ENCODE data around the gene MYO1E.
"Not testable (repeated sequence)": the region's sequence is repeated elsewhere in the genome, so short reads cannot be mapped to it uniquely, and the experiment has no call there.

The MYO1E gene

GRCh38 chr15:59387196-59387878 is 14.7 kb upstream of the MYO1E start:
- DNase-seq (ENCODE audit: low spot score) = not testable (repeated sequence)

GRCh38 chr15:59385171-59385570 is 12.5 kb upstream of the MYO1E start:
- DNase-seq (ENCODE audit: low spot score) = no peak

- DNase-seq (ENCODE audit: low spot score) = no peak
Observed at GRCh38 chr15:59384507-59384906, 11.8 kb upstream of the MYO1E start.

- DNase-seq (ENCODE audit: low spot score) = no peak
Observed at GRCh38 chr15:59380902-59381610, 8.4 kb upstream of the MYO1E start.

GRCh38 chr15:59379531-59379930 is 6.9 kb upstream of the MYO1E start:
- DNase-seq (ENCODE audit: low spot score) = no peak

GRCh38 chr15:59378855-59379254 is 6.2 kb upstream of the MYO1E start:
- no peak for DNase-seq (ENCODE audit: low spot score)

GRCh38 chr15:59377924-59378323 is 5.3 kb upstream of the MYO1E start:
- no peak for DNase-seq (ENCODE audit: low spot score)

- DNase-seq (ENCODE audit: low spot score) = no peak
Observed at GRCh38 chr15:59376733-59377132, 4.1 kb upstream of the MYO1E start.

- no peak for DNase-seq (ENCODE audit: low spot score)
Observed at GRCh38 chr15:59373215-59373614, 544 bp upstream of the MYO1E start.

GRCh38 chr15:59371458-59372351 is 966 bp downstream of the MYO1E start:
- no peak for DNase-seq (ENCODE audit: low spot score)

GRCh38 chr15:59369597-59369996 is 3.1 kb downstream of the MYO1E start:
- DNase-seq (ENCODE audit: low spot score) = no peak

- no peak for DNase-seq (ENCODE audit: low spot score)
Observed at GRCh38 chr15:59367022-59367451, 5.6 kb downstream of the MYO1E start.

GRCh38 chr15:59366333-59367021 is 6.2 kb downstream of the MYO1E start:
- no peak for DNase-seq (ENCODE audit: low spot score)

- peak; percentile 64 for DNase-seq (ENCODE audit: low spot score)
Observed at GRCh38 chr15:59364248-59364647, 8.4 kb downstream of the MYO1E start.

GRCh38 chr15:59362331-59362730 is 10.3 kb downstream of the MYO1E start:
- no peak for DNase-seq (ENCODE audit: low spot score)

GRCh38 chr15:59360896-59361295 is 11.8 kb downstream of the MYO1E start:
- no peak for DNase-seq (ENCODE audit: low spot score)

GRCh38 chr15:59360305-59360704 is 12.4 kb downstream of the MYO1E start:
- DNase-seq (ENCODE audit: low spot score) = no peak

GRCh38 chr15:59355730-59356129 is 16.9 kb downstream of the MYO1E start:
- DNase-seq (ENCODE audit: low spot score) = no peak

- DNase-seq (ENCODE audit: low spot score) = no peak
Observed at GRCh38 chr15:59354417-59355031, 18.1 kb downstream of the MYO1E start.

- DNase-seq (ENCODE audit: low spot score) = no peak
Observed at GRCh38 chr15:59353994-59354416, 18.7 kb downstream of the MYO1E start.

- DNase-seq (ENCODE audit: low spot score) = no peak
Observed at GRCh38 chr15:59352683-59353082, 20.0 kb downstream of the MYO1E start.

- no peak for DNase-seq (ENCODE audit: low spot score)
Observed at GRCh38 chr15:59352189-59352588, 20.5 kb downstream of the MYO1E start.

All from kidney capillary endothelial cell (primary cell).